Activated T-helper 1 cell treated with anti-CD3 and anti-CD28 coated beads, Interleukin-12 subunit alpha, Interleukin-12 subunit beta, Interleukin-2, Interleukin-4 antibody, amounts not matched to agents 30 ng/mL and 10 ng/mL and 1 ng/mL, durations not matched to agents 14 hours and 24 hours and 36 hours (primary cell): ENCODE results near the gene OR2J1. TPM values are rescaled to one million over a fixed set of nuclear protein-coding genes. Genes with fewer than 3 reads are reported as not detected.
"Not testable (repeated sequence)": the region's sequence is repeated elsewhere in the genome, so short reads cannot be mapped to it uniquely, and the experiment has no call there.

Source experiments
- DNase-seq: peaks from one replicate; pipeline ENCODE4 v3.0.0; 2021; ENCODE audit warnings: low spot score
- H3K27ac Mint-ChIP-seq: one replicate; pipeline ENCODE4 v1.8.0; 2021; ENCODE audit warnings: mild to moderate bottlenecking, mixed read lengths
- H3K27me3 Mint-ChIP-seq: one replicate; pipeline ENCODE4 v1.8.0; 2022; ENCODE audit warnings: mild to moderate bottlenecking, moderate library complexity, mixed read lengths; ENCODE audit not compliant: insufficient read depth
- H3K36me3 Mint-ChIP-seq: one replicate; pipeline ENCODE4 v1.8.0; 2021; ENCODE audit warnings: low read depth, mixed read lengths
- H3K4me1 Mint-ChIP-seq: one replicate; pipeline ENCODE4 v1.8.0; 2021; ENCODE audit warnings: low read depth, mixed read lengths
- H3K4me3 Mint-ChIP-seq: one replicate; pipeline ENCODE4 v1.8.0; 2021; ENCODE audit warnings: mild to moderate bottlenecking, moderate library complexity, mixed read lengths
- H3K9me3 Mint-ChIP-seq: one replicate; pipeline ENCODE4 v1.8.0; 2021; ENCODE audit warnings: mixed read lengths
- intact Hi-C: fragments of 100-400 bp; cut with micrococcal nuclease; formaldehyde crosslinking; loops from one replicate; pipeline ENCODE4 v1.15.1; 2024
- total RNA-seq: library from RNA; stranded (reverse); gene quantifications from 2 replicates; pipeline ENCODE4 v1.2.3, GENCODE V29; 2022

Gene OR2J1
- total RNA-seq = not detected in 2 replicates

DNA sequence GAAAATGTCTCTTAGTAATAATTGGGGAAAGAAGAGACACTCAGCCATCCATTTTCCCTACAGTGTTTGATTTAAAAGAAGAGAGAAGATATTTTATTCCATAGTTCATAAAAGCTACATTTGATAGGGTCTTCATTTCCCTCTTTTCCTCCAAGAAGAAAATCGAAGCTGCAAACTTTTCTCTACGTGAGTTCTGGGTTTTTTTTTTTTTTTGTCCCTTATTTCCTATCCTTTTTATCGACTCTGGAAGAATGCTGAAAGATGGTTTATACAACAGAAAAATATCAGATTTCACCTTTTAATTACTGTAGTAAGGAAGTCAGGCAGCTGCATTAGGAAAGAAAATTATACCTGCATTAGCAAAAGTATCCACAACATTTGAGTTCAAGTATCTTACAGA is at the start of gene OR2J1:
Gene OR2J1, plus strand, starts transcription at position 301 of the 400 bp plus-strand sequence. CDS start 1,453 bp downstream, outside the sequence.
- intact Hi-C loops = no loop called here
- H3K4me1 Mint-ChIP-seq = no peaks in the 10 kb centered on the region
- H3K4me3 Mint-ChIP-seq = no peak within 1 kb of the TSS
- no peaks in the 10 kb centered on the region for H3K9me3 Mint-ChIP-seq
- no peaks in the 10 kb centered on the region for H3K27me3 Mint-ChIP-seq
- no peak for DNase-seq
- no peak within 1 kb of the TSS for H3K27ac Mint-ChIP-seq
- H3K36me3 Mint-ChIP-seq = no peaks in the 10 kb centered on the region

DNA sequence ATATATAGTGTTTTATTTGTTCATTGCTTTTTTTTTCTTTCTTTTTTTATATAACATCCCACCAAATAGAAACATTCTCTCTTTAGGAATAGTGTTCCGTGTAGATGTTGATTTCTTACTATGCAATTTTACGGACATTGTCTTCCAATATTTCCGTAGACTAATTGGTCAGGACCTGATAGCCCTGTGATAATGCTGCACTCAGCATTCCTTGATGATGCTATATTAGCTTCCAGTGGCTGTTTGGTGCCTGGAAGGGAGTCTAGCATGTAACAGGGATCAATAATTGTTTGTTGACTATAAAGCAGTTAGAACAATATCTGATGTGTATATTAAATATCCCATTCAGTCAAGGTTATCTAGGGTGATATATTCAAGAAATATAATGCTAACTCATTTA is 47.6 kb upstream of the OR2J1 start:
- Mint-ChIP-seq H3K27me3 (peaks cover 16% of the 10 kb centered on the region), H3K27ac (no peak overlapping the region), H3K36me3 (no peaks in the 10 kb centered on the region), H3K4me3 (no peak overlapping the region), H3K4me1 (no peaks in the 10 kb centered on the region), H3K9me3 (no peaks in the 10 kb centered on the region)
- intact Hi-C loops = no loop called here
- no peak for DNase-seq

DNA sequence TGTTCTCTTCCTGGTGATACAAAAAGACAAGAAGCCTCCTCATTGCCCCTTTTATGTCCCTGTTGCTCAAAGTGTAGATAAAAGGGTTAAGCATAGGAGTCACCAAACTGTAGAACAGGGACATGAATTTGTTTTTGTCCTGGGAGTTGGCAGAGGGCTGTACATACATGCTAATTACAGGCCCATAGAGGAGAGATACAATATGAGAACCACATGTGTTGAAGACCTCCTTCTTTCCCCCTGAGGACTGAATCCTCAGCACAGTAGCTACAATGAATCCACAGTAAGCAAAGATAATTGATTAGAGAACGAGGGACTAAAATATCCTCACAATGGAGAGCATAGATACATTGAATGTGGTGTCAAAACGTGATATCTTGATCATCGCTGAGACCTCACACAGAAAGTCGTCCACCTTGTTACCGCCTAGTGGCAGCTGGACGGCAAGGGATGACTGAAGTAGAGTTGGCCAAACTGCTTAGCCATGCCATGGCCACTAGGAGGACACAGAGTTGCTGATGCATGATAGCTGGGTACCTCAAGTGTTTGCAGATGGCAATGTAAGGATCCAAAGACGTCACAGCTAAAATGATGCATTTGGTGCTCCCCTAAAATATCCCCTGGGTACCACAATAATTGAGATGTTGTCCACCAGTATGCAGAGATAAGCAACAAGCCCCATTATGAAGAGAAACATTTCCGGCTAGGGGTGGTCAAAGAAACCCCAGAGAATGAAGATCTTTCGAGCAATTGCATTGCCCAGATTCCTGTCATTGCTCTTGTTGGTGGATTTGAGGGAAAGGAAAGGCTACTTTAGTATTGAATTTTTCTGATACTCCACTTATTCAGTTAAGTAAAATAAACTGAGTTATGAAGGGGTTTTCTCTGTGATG is 27.2 kb upstream of the OR2J1 start:
- Mint-ChIP-seq H3K27ac (no peak overlapping the region), H3K36me3 (no peaks in the 10 kb centered on the region)

DNA sequence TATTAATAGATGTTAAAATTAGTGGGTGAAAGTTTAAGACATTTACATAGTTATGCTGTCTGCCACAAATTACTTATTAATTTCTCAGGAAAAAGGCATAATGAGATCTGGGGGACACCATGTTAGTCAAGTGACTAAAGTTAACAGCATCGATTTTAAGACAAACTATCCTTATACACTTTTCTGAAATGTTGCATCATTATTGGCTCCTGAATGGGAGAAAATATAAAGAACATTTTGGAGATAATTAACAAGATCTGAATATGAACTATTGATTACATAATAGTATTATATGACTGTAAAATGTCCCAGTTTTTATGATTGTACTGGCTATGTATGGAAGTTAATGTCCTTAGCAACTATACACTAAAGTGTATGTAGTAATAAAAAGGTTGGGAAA is 20.1 kb upstream of the OR2J1 start:
- intact Hi-C loops = no loop called here
- H3K9me3 Mint-ChIP-seq = no peaks in the 10 kb centered on the region
- no peaks in the 10 kb centered on the region for H3K36me3 Mint-ChIP-seq
- H3K27ac Mint-ChIP-seq = no peak overlapping the region
- H3K4me1 Mint-ChIP-seq = no peaks in the 10 kb centered on the region
- H3K27me3 Mint-ChIP-seq = peaks cover 7% of the 10 kb centered on the region
- DNase-seq = no peak
- H3K4me3 Mint-ChIP-seq = no peak overlapping the region

More for the DNA sequence above, 27.2 kb upstream of the OR2J1 start:
- peaks cover 6% of the 10 kb centered on the region for H3K27me3 Mint-ChIP-seq
- intact Hi-C loops = no loop called here
- no peak for DNase-seq
- no peaks in the 10 kb centered on the region for H3K9me3 Mint-ChIP-seq
- no peaks in the 10 kb centered on the region for H3K4me1 Mint-ChIP-seq
- H3K4me3 Mint-ChIP-seq = no peak overlapping the region

DNA sequence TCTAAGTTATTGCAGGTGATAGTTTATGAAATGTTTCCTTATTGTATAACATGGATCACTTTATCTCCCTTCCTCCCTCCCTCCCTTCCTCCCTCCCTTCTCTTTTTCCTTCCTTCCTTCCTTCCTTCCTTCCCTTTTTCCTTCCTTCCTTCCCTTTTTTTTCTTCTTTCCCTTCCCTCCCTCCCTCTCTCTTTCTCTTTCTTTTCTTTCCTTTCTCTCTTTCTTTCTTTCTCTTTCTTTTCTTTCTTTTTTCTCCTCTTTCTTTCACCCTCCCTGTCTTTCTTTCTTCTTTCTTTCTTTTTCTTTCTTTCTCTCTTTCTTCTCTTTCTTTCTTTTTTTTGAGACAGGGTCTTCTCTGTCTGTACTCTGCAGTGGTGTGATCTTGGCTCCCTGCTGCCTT is 18.0 kb upstream of the OR2J1 start:
- H3K27ac Mint-ChIP-seq = no peak overlapping the region
- H3K27me3 Mint-ChIP-seq = peaks cover 6% of the 10 kb centered on the region
- no peak for DNase-seq
- no peak overlapping the region for H3K4me3 Mint-ChIP-seq
- H3K4me1 Mint-ChIP-seq = no peaks in the 10 kb centered on the region
- no peaks in the 10 kb centered on the region for H3K36me3 Mint-ChIP-seq
- no peaks in the 10 kb centered on the region for H3K9me3 Mint-ChIP-seq
- intact Hi-C loops = no loop called here

DNA sequence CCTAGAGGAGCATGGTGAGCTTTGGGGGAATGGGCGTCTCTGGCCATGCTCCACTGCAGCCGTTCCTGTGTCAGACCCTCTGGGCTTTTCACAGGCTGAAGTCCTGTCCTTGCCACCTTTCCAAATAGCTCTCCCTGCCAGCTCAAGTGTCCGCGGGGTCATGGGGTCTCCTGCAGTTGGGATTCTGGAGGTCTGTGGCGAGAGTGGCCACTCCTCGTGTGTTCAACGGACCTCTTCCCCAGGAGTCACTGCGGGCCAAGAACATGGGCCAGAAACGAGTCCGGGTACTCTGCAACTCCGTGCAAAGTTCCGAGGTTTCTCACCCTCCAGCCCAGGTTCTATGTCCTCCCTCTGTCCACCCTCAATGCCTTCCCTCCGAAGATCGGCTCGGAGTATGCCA is 16.8 kb upstream of the OR2J1 start:
- no peak for DNase-seq
- no peaks in the 10 kb centered on the region for H3K36me3 Mint-ChIP-seq
- H3K9me3 Mint-ChIP-seq = no peaks in the 10 kb centered on the region
- H3K27me3 Mint-ChIP-seq = peaks cover 7% of the 10 kb centered on the region
- intact Hi-C loops = no loop called here
- no peaks in the 10 kb centered on the region for H3K4me1 Mint-ChIP-seq
- H3K27ac Mint-ChIP-seq = no peak overlapping the region
- no peak overlapping the region for H3K4me3 Mint-ChIP-seq

DNA sequence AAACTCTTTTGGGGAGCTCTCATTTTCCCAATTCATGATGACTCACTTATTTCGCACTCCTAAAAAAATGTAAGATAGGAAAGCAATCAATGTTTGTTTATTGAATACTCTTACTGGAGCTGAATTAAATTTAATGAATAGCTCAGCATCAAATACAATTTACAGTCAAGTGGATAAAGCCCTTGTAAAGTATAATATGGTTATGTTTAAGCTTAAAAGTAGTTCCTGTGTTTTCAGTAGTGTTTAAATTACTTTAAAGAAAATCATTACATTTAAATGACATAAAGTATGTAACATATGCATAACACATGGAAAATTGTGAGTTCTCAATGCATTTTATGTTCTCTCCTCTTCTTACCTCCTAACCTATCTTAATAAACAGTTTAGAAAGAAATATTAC is 12.1 kb upstream of the OR2J1 start, which contains the start of gene OR2B3:
Gene OR2B3, minus strand, starts transcription at position 101 of the 400 bp plus-strand sequence. Its CDS starts 65 bp downstream, at position 36.
- Mint-ChIP-seq H3K9me3 (no peaks in the 10 kb centered on the region), H3K4me1 (no peaks in the 10 kb centered on the region), H3K27me3 (peaks cover 14% of the 10 kb centered on the region), H3K36me3 (no peaks in the 10 kb centered on the region), H3K4me3 (no peak within 1 kb of the TSS), H3K27ac (no peak within 1 kb of the TSS)
- no peak for DNase-seq
- intact Hi-C loops = no loop called here

DNA sequence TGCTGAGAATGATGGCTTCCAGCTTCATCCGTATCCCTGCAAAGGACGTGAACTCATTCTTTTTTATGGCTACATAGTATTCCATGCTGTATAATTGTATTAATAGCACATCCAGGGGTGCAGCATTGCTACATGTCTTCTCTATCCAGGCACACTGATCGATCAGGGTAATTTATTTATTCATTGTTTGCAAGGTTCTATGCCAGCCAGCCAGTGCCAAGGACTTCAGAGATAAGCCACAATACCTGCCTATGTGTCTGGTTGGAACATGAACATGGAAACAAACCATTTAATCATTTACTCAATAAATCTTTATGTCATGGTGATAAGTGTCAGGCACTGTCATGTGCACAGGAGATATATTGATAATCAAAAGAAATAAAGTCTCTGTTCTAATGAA is 6.3 kb upstream of the OR2J1 start:
- Mint-ChIP-seq H3K4me1 (no peaks in the 10 kb centered on the region), H3K27me3 (peaks cover 6% of the 10 kb centered on the region), H3K4me3 (no peak overlapping the region), H3K9me3 (no peaks in the 10 kb centered on the region), H3K27ac (no peak overlapping the region), H3K36me3 (no peaks in the 10 kb centered on the region)
- intact Hi-C loops = no loop called here
- DNase-seq = no peak

DNA sequence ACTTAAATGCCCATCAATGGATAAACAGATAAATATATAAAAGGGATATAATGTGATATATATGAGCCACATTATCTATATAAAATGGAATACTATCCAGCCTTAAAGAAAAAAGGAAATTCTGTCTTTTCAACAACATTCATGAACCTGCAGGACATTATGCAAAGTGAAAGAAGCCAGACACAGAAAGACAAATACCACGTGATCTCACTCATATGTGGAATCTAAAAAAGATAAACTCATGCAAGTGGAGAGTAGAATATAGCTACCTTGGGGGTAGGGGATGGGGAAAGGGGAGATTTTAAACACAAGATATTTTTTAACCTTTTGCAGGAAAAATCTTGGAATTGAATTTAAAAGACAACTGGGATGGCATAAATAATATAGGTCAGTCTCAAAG is 1.5 kb upstream of the OR2J1 start:
- Mint-ChIP-seq H3K9me3 (no peaks in the 10 kb centered on the region), H3K36me3 (no peaks in the 10 kb centered on the region), H3K27ac (no peak overlapping the region), H3K27me3 (no peaks in the 10 kb centered on the region), H3K4me1 (no peaks in the 10 kb centered on the region), H3K4me3 (no peak overlapping the region)
- no peak for DNase-seq
- intact Hi-C loops = no loop called here

DNA sequence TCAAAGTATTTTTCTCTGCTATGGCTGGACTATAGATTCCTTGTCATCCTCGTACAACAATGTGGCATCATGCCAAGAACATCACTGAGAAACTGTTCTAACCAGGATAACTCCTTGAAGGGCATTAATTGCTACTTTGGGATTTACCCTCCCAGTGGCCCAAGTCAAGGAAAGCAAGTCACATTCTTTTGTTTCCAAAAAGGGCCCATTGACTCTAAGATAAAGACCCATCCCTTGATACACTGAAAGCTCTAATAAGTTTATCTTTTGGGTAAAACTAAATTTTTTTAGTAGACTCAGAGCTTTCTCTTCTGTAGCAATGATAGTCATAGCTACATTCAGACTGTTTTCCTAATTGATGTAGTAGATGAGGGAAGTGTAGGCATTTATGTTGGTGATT is 8.5 kb downstream of the OR2J1 start, which contains the start of gene OR2J3:
Gene OR2J3, plus strand, starts transcription at position 301 of the 400 bp plus-strand sequence. CDS start 3,833 bp downstream, outside the sequence.
- intact Hi-C loops = no loop called here
- H3K4me1 Mint-ChIP-seq = no peaks in the 10 kb centered on the region
- DNase-seq = no peak
- H3K9me3 Mint-ChIP-seq = no peaks in the 10 kb centered on the region
- no peak within 1 kb of the TSS for H3K4me3 Mint-ChIP-seq
- no peak within 1 kb of the TSS for H3K27ac Mint-ChIP-seq
- H3K27me3 Mint-ChIP-seq = peaks cover 4% of the 10 kb centered on the region
- no peaks in the 10 kb centered on the region for H3K36me3 Mint-ChIP-seq

DNA sequence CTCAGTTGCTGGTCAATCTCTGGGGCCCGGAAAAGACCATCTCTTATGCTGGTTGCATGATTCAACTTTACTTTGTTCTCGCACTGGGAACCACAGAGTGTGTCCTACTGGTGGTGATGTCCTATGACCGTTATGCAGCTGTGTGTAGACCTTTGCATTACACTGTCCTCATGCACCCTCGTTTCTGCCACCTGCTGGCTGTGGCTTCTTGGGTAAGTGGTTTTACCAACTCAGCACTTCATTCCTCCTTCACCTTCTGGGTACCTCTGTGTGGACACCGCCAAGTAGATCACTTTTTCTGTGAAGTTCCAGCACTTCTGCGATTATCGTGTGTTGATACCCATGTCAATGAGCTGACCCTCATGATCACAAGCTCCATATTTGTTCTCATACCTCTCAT is 12.8 kb downstream of the OR2J1 start:
- Mint-ChIP-seq H3K4me3 (no peak overlapping the region), H3K36me3 (no peaks in the 10 kb centered on the region), H3K9me3 (no peaks in the 10 kb centered on the region), H3K4me1 (no peaks in the 10 kb centered on the region), H3K27ac (no peak overlapping the region), H3K27me3 (peaks cover 8% of the 10 kb centered on the region)
- no peak for DNase-seq
- intact Hi-C loops = no loop called here

DNA sequence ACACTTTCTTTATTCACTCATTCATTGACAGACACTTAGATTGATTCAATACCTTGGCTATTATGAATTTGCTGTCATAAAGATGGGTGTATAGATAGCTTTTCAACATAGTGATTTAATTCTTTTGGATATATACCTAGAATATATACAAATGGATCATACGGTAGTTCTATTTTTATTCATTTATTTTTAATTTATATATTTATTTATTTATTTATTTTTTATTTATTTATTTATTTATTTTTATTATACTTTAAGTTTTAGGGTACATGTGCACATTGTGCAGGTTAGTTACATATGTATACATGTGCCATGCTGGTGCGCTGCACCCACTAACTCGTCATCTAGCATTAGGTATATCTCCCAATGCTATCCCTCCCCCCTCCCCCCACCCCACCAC is 15.7 kb downstream of the OR2J1 start:
- intact Hi-C loops, H3K27me3 Mint-ChIP-seq: not testable (repeated sequence)

DNA sequence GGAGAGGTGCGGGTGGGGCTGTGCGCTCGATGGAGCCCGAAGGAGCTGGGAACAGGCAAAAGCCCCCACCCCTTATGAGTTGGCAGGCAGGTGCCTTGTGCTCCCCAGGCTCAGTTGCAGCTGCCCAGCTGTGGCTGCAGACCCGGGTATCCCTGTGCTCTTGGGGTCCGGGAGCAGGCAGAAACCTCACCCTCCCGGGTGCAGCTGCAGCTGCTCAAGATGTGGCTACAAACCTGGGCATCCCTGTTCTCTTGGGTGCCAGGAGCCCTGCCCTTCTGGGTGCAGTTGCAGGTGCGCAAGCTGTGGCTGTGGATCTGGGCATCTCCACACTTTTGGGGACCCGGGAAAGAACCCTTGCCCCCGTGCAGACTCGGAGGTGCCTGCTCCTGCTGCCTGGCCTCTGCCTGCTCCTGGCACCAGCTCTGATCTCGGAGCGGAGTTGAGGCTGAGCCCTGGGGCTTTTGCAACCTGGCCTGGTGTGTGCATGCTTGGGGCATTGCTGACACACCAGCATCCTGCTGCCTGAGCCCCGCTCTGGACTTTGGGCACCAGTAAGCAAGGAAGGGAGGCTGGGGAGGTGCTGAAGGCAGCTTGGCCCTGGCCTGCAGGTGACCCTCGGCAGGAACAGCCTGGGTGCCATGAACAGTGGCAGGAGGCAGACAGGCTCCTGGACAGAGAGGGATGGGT is 30.2 kb downstream of the OR2J1 start:
- no peak for DNase-seq
- H3K4me1 Mint-ChIP-seq = no peaks in the 10 kb centered on the region
- intact Hi-C loops = no loop called here
- H3K9me3 Mint-ChIP-seq = no peaks in the 10 kb centered on the region
- peaks cover 6% of the 10 kb centered on the region for H3K27me3 Mint-ChIP-seq
- H3K36me3 Mint-ChIP-seq = no peaks in the 10 kb centered on the region
- H3K27ac Mint-ChIP-seq = no peak overlapping the region
- H3K4me3 Mint-ChIP-seq = no peak overlapping the region

More for the DNA sequence above, 15.7 kb downstream of the OR2J1 start:
- not testable (repeated sequence) for H3K36me3 Mint-ChIP-seq, H3K4me1 Mint-ChIP-seq, H3K9me3 Mint-ChIP-seq, H3K4me3 Mint-ChIP-seq, DNase-seq, H3K27ac Mint-ChIP-seq
